GM18907 (cell line): Measurements from ENCODE around the gene TXNL4B.

Source experiments
- ATAC-seq: cut with Tn5 transposase; IDR thresholded peaks from one replicate; pipeline ENCODE4 v1.9.1; 2021; ENCODE audit warnings: mild to moderate bottlenecking, moderate library complexity; ENCODE audit not compliant: unreplicated experiment

The TXNL4B gene

GRCh38 chr16:72042157-72042660 lies 51.2 kb downstream of the TXNL4B start:
- no peak for ATAC-seq

GRCh38 chr16:72036098-72036497 lies 57.3 kb downstream of the TXNL4B start:
- ATAC-seq = no peak
